Astrocyte (in vitro differentiated cells and primary cell): Measurements from ENCODE around the gene LIN52. TPM values are rescaled to one million over a fixed set of nuclear protein-coding genes. Genes with fewer than 3 reads are reported as not detected.

Experiments used
- DNase-seq: peaks from one replicate; pipeline ENCODE4 v3.0.0-alpha.2; 2010; ENCODE audit warnings: low read depth
- FAIRE-seq: peaks from 2 replicates; lab custom pipeline; 2011; peaks lifted over from hg19 to GRCh38; lab: Jason Lieb, UNC
- H2AFZ ChIP-seq: 2 replicates; pipeline ENCODE4 v1.6.0; 2012; ENCODE audit warnings: low read depth, low read length, inconsistent platforms
- H3K27ac ChIP-seq: 2 replicates; pipeline ENCODE4 v1.5.1; 2011; ENCODE audit warnings: low read depth, low read length, inconsistent platforms
- H3K27me3 ChIP-seq: 2 replicates; pipeline ENCODE4 v1.6.0; 2011; ENCODE audit warnings: low read length, inconsistent platforms; ENCODE audit not compliant: insufficient read depth
- H3K36me3 ChIP-seq: 2 replicates; pipeline ENCODE4 v1.5.1; 2011; ENCODE audit warnings: low read length, inconsistent platforms; ENCODE audit not compliant: insufficient read depth
- H3K4me1 ChIP-seq: 2 replicates; pipeline ENCODE4 v1.5.1; 2011; ENCODE audit warnings: low read length, inconsistent platforms; ENCODE audit not compliant: insufficient read depth
- H3K4me2 ChIP-seq: 2 replicates; pipeline ENCODE4 v1.6.0; 2012; ENCODE audit warnings: low read length, inconsistent platforms
- H3K4me3 ChIP-seq: 2 replicates; pipeline ENCODE4 v1.5.1; 2011; ENCODE audit warnings: low read depth, mild to moderate bottlenecking, low read length, inconsistent platforms; ENCODE audit not compliant: insufficient read depth
- H3K79me2 ChIP-seq: 2 replicates; pipeline ENCODE4 v1.6.0; 2012; ENCODE audit warnings: mild to moderate bottlenecking, low read length, inconsistent platforms; ENCODE audit not compliant: insufficient read depth
- H3K9ac ChIP-seq: 2 replicates; pipeline ENCODE4 v1.6.0; 2012; ENCODE audit warnings: mild to moderate bottlenecking, low read length, inconsistent platforms
- H3K9me3 ChIP-seq: 2 replicates; pipeline ENCODE4 v1.5.1; 2012; ENCODE audit warnings: low read depth, mild to moderate bottlenecking, low read length, inconsistent platforms; ENCODE audit not compliant: insufficient read depth
- H4K20me1 ChIP-seq: 2 replicates; pipeline ENCODE4 v1.6.0; 2012; ENCODE audit warnings: low read length, inconsistent platforms; ENCODE audit not compliant: insufficient read depth
- H3K27ac Mint-ChIP-seq: one replicate; pipeline ENCODE4 v1.8.0; 2021; ENCODE audit warnings: mild to moderate bottlenecking, mixed read lengths; ENCODE audit not compliant: unreplicated experiment
- H3K27me3 Mint-ChIP-seq: one replicate; pipeline ENCODE4 v1.8.0; 2021; ENCODE audit warnings: low read depth, mixed read lengths; ENCODE audit not compliant: unreplicated experiment
- H3K36me3 Mint-ChIP-seq: one replicate; pipeline ENCODE4 v1.8.0; 2021; ENCODE audit warnings: low read depth, mixed read lengths; ENCODE audit not compliant: unreplicated experiment
- H3K4me1 Mint-ChIP-seq: one replicate; pipeline ENCODE4 v1.8.0; 2021; ENCODE audit warnings: low read depth, mixed read lengths; ENCODE audit not compliant: unreplicated experiment
- H3K4me3 Mint-ChIP-seq: one replicate; pipeline ENCODE4 v1.8.0; 2021; ENCODE audit warnings: mild to moderate bottlenecking, moderate library complexity, mixed read lengths; ENCODE audit not compliant: unreplicated experiment
- H3K9me3 Mint-ChIP-seq: one replicate; pipeline ENCODE4 v1.8.0; 2021; ENCODE audit warnings: mild to moderate bottlenecking, mixed read lengths; ENCODE audit not compliant: unreplicated experiment
- CTCF ChIP-seq: IDR thresholded peaks from 2 replicates; pipeline ENCODE4 v1.5.1; 2011; ENCODE audit warnings: low read depth, mild to moderate bottlenecking, inconsistent platforms, low read length, moderate library complexity; ENCODE audit not compliant: insufficient read depth
- EZH2 ChIP-seq: IDR thresholded peaks from 2 replicates; pipeline ENCODE4 v1.6.1; 2012; ENCODE audit warnings: mild to moderate bottlenecking, low read length, inconsistent platforms; ENCODE audit not compliant: insufficient read depth
- total RNA-seq: library from RNA; stranded (reverse); gene quantifications from 2 replicates; pipeline ENCODE4 v1.2.1, GENCODE V29; 2021

Gene LIN52
- total RNA-seq, 1 donor from 2014 or later: 5.5 TPM

GRCh38 chr14:74195623-74196022 is 110.9 kb downstream of the LIN52 start:
- FAIRE-seq: no peak
- no peaks in the 10 kb centered on the region for H3K4me1 Mint-ChIP-seq

GRCh38 chr14:74198441-74199234 is 113.9 kb downstream of the LIN52 start:
- TF ChIP-seq CTCF (no peak), EZH2 (no peak)
- DNase-seq: no peak
- H3K4me3 Mint-ChIP-seq: no peak overlapping the region
- no peak for FAIRE-seq
- Histone ChIP-seq H3K27me3 (no peaks in the 10 kb centered on the region), H2AFZ (no peak overlapping the region), H4K20me1 (no peaks in the 10 kb centered on the region), H3K36me3 (peaks cover 4% of the 10 kb centered on the region), H3K4me1 (no peaks in the 10 kb centered on the region), H3K79me2 (no peaks in the 10 kb centered on the region), H3K9me3 (no peaks in the 10 kb centered on the region), H3K4me2 (no peak overlapping the region), H3K4me3 (no peak overlapping the region), H3K9ac (no peak overlapping the region), H3K27ac (no peak overlapping the region)
- H3K4me1 Mint-ChIP-seq: no peaks in the 10 kb centered on the region
- H3K27me3 Mint-ChIP-seq: peaks cover 2% of the 10 kb centered on the region
- H3K27ac Mint-ChIP-seq: no peak overlapping the region
- H3K9me3 Mint-ChIP-seq: peaks cover 1% of the 10 kb centered on the region
- peaks cover 5% of the 10 kb centered on the region for H3K36me3 Mint-ChIP-seq

More at GRCh38 chr14:74195623-74196022, 110.9 kb downstream of the LIN52 start:
- no peaks in the 10 kb centered on the region for H3K4me1 ChIP-seq
- TF ChIP-seq EZH2 (no peak), CTCF (no peak)
- Mint-ChIP-seq H3K27ac (no peak overlapping the region), H3K4me3 (no peak overlapping the region), H3K9me3 (peaks cover 1% of the 10 kb centered on the region), H3K27me3 (no peaks in the 10 kb centered on the region), H3K36me3 (peaks cover 5% of the 10 kb centered on the region)
- DNase-seq: no peak
- no peak overlapping the region for H3K4me3 ChIP-seq
- H3K9me3 ChIP-seq: no peaks in the 10 kb centered on the region
- H2AFZ ChIP-seq: no peak overlapping the region
- H3K27me3 ChIP-seq: no peaks in the 10 kb centered on the region
- H4K20me1 ChIP-seq: no peaks in the 10 kb centered on the region
- no peak overlapping the region for H3K9ac ChIP-seq
- H3K27ac ChIP-seq: no peak overlapping the region
- no peaks in the 10 kb centered on the region for H3K79me2 ChIP-seq
- H3K36me3 ChIP-seq: no peaks in the 10 kb centered on the region
- no peak overlapping the region for H3K4me2 ChIP-seq

GRCh38 chr14:74202113-74202512 is 117.4 kb downstream of the LIN52 start:
- no peak overlapping the region for H3K4me3 Mint-ChIP-seq
- Histone ChIP-seq H2AFZ (no peak overlapping the region), H3K4me3 (no peak overlapping the region), H3K27ac (no peak overlapping the region), H3K36me3 (peaks cover 4% of the 10 kb centered on the region), H3K4me2 (no peak overlapping the region), H3K27me3 (no peaks in the 10 kb centered on the region), H4K20me1 (no peaks in the 10 kb centered on the region), H3K9ac (no peak overlapping the region), H3K4me1 (no peaks in the 10 kb centered on the region), H3K79me2 (no peaks in the 10 kb centered on the region), H3K9me3 (no peaks in the 10 kb centered on the region)
- no peak for TF ChIP-seq CTCF
- TF ChIP-seq EZH2: no peak
- H3K27ac Mint-ChIP-seq: no peak overlapping the region
- no peak for FAIRE-seq
- peaks cover 9% of the 10 kb centered on the region for H3K27me3 Mint-ChIP-seq
- H3K36me3 Mint-ChIP-seq: peaks cover 11% of the 10 kb centered on the region
- no peaks in the 10 kb centered on the region for H3K4me1 Mint-ChIP-seq
- DNase-seq: no peak
- peaks cover 1% of the 10 kb centered on the region for H3K9me3 Mint-ChIP-seq
